Lower leg skin (tissue), 3 donors: ENCODE data around the gene TBC1D10A.

Experiments used
- CTCF ChIP-seq, 3 donors: fragments of 450-650 bp; IDR thresholded peaks; one replicate each; pipeline ENCODE4 v1.5.1; 2016; ENCODE audit warnings: antibody characterized with exemption in 3 of 3, mild to moderate bottlenecking in 3 of 3, moderate library complexity in 2 of 3
- POLR2A ChIP-seq, 2 donors: fragments of 450-650 bp; IDR thresholded peaks; one replicate each; pipeline ENCODE4 v1.6.1; 2016 to 2017; ENCODE audit warnings: antibody characterized with exemption in 2 of 2, mild to moderate bottlenecking in 1 of 2, moderate library complexity in 1 of 2

- TF ChIP-seq CTCF (IDR thresholded peaks at IDR 0.05) (no peak), POLR2A (IDR thresholded peaks at IDR 0.05) (no peak)
Measured at GRCh38 chr22:30279046-30279788, 47.5 kb downstream of the TBC1D10A start.
